Colonic mucosa (tissue), 4 donors: Measurements from ENCODE around the gene PACSIN2. TPM values are rescaled to one million over a fixed set of nuclear protein-coding genes. Genes with fewer than 3 reads are reported as not detected.

Experiments used
- DNase-seq: peaks from one replicate; pipeline ENCODE4 v3.0.0-alpha.2; 2020
- H3K27ac ChIP-seq: fragments of 200-600 bp; one replicate; pipeline ENCODE4 v1.8.0; 2021
- H3K27me3 ChIP-seq: fragments of 200-600 bp; one replicate; pipeline ENCODE4 v1.8.0; 2021
- H3K36me3 ChIP-seq: fragments of 200-600 bp; one replicate; pipeline ENCODE4 v1.8.0; 2021
- H3K4me1 ChIP-seq: fragments of 200-600 bp; one replicate; pipeline ENCODE4 v1.8.0; 2021; ENCODE audit warnings: mild to moderate bottlenecking
- H3K4me3 ChIP-seq: fragments of 200-600 bp; one replicate; pipeline ENCODE4 v1.8.0; 2021
- H3K9ac ChIP-seq, 2 donors: one replicate each; pipeline ENCODE4 v1.7.0; 2013; ENCODE audit warnings: control low read depth in 2 of 2, low read depth in 2 of 2, low read length in 2 of 2
- H3K9me3 ChIP-seq: fragments of 200-600 bp; one replicate; pipeline ENCODE4 v1.8.0; 2021
- intact Hi-C: fragments of 100-400 bp; cut with DNase I; formaldehyde crosslinking; loops from one replicate; pipeline ENCODE4 v1.14.1; 2022
- total RNA-seq, 2 donors: library from RNA; stranded (reverse); fragmentation: NEBNext Ultra II Directional in 1 of 2; extraction: Animal tissue kit (Norgen Biotek cat#: 25700) in 1 of 2; gene quantifications; one replicate each; pipeline ENCODE4 v1.2.1, GENCODE V29; 2021
- TF ChIP-seq, protein P1 (sequence below): fragments of 200-600 bp; IDR thresholded peaks from one replicate; pipeline ENCODE4 v1.8.0; 2022; ENCODE audit warnings: antibody characterized with exemption, mild to moderate bottlenecking
- donor health status: healthy.
- donor health status: DM: no; HTN: no; CAD: no.
- donor health status: DM: no; HTN: no; CAD: no.

PACSIN2 gene
- total RNA-seq, 2 donors from 2014 or later, result 143 to 160 TPM

DNA sequence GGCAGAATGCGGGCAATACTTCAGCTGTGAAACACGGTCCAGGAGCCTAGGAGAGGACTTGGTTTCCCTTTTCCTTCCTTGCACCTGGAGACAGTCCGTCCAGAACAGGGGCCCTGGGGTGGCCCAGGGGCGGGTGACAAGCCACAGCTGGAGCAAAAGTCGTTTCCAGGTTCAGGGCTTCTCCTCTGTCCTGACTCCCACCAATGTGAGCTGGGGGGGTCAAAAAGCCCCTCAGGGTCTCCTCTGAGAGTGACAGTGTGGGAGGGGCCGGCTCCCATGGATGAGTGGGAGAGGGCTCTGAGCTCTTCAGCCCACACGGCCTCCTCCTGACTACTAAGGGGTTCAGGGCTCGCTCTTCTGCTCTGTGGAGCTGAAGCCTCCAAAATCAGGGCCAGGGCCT is 137.8 kb downstream of the PACSIN2 start:
- no peak overlapping the region for H3K4me3 ChIP-seq
- no peaks in the 10 kb centered on the region for H3K4me1 ChIP-seq
- intact Hi-C loops, result no loop called here
- H3K36me3 ChIP-seq, result peaks cover 26% of the 10 kb centered on the region
- H3K9ac ChIP-seq, result no peak overlapping the region
- no peak overlapping the region for H3K27ac ChIP-seq
- H3K27me3 ChIP-seq, result no peaks in the 10 kb centered on the region
- no peaks in the 10 kb centered on the region for H3K9me3 ChIP-seq
- TF ChIP-seq, protein P1, sequence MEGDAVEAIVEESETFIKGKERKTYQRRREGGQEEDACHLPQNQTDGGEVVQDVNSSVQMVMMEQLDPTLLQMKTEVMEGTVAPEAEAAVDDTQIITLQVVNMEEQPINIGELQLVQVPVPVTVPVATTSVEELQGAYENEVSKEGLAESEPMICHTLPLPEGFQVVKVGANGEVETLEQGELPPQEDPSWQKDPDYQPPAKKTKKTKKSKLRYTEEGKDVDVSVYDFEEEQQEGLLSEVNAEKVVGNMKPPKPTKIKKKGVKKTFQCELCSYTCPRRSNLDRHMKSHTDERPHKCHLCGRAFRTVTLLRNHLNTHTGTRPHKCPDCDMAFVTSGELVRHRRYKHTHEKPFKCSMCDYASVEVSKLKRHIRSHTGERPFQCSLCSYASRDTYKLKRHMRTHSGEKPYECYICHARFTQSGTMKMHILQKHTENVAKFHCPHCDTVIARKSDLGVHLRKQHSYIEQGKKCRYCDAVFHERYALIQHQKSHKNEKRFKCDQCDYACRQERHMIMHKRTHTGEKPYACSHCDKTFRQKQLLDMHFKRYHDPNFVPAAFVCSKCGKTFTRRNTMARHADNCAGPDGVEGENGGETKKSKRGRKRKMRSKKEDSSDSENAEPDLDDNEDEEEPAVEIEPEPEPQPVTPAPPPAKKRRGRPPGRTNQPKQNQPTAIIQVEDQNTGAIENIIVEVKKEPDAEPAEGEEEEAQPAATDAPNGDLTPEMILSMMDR, result no peak
- no peak for DNase-seq

DNA sequence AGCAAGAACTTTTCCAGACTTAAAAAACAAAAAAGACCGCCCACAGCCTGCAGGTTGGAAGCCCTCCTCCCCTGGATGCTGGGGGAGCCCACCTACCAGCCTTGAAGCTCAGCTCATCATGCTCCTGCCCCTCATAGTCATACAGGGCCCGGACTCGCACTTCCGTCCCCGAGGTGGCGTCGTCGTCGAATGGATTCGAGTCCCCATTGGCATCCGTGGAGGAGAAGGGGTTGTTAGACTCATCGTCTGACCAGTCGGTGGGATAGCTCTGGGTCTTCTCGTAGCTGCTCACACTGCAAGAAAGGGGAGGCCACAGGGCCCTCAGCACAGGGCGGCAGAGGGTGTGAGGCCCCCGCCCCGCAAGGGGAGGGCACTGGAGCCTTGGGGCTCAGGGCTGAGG is 138.9 kb downstream of the PACSIN2 start:
- no peak overlapping the region for H3K4me3 ChIP-seq
- DNase-seq, result no peak
- intact Hi-C loops, result no loop called here

DNA sequence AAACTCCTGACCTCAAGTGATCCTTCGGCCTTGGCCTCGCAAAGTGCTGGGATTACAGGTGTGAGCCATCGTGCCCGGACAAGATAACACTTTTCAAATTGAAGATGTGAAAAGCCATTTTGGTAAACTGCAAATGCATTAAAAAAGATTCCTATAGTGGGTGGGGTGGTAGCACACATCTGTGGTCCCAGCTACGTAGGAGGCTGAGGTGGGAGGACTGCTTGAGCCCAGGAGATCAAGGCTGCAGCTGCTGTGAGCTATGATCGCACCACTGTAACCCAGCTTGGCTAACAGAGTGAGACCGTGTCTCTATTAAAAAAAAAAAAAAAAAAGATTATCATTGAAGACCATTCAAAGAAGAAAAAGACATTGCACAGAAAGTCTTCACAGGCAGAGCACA is 140.9 kb downstream of the PACSIN2 start:
- intact Hi-C loops, result no loop called here
- H3K4me3 ChIP-seq, result no peak overlapping the region
- H3K27me3 ChIP-seq, result no peaks in the 10 kb centered on the region
- no peaks in the 10 kb centered on the region for H3K9me3 ChIP-seq
- no peak overlapping the region for H3K27ac ChIP-seq
- DNase-seq, result no peak
- H3K36me3 ChIP-seq, result peaks cover 17% of the 10 kb centered on the region
- TF ChIP-seq, protein P1, result no peak
- no peak overlapping the region for H3K9ac ChIP-seq
- no peaks in the 10 kb centered on the region for H3K4me1 ChIP-seq

More for the DNA sequence above, 138.9 kb downstream of the PACSIN2 start:
- H3K9ac ChIP-seq, result no peak overlapping the region
- TF ChIP-seq, protein P1, result no peak
- H3K4me1 ChIP-seq, result no peaks in the 10 kb centered on the region
- no peak overlapping the region for H3K27ac ChIP-seq
- H3K27me3 ChIP-seq, result no peaks in the 10 kb centered on the region
- peaks cover 32% of the 10 kb centered on the region for H3K36me3 ChIP-seq
- H3K9me3 ChIP-seq, result no peaks in the 10 kb centered on the region

DNA sequence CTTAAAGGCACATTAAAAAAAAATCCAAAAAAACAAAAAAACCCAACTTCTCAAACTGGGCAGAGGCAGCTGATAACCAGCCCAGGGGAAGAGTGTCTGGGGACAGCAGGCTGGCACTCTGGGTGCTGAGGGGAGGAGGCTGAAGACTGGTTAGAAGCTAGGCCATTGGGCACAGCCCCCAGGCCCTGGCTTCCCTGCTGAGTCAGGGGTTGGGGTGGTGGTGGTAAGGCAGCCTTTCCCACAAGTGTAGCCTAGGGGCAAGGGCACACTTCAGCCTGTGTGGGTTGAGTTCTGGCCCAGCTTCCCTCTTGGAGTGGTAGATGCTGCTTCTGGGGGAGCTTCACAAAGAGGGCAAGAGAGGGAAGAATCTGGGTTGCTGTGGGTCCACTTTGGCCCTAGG is 141.6 kb downstream of the PACSIN2 start:
- Histone ChIP-seq H3K36me3 (peaks cover 17% of the 10 kb centered on the region), H3K9ac (no peak overlapping the region), H3K4me1 (no peaks in the 10 kb centered on the region), H3K27me3 (no peaks in the 10 kb centered on the region), H3K4me3 (no peak overlapping the region), H3K27ac (no peak overlapping the region), H3K9me3 (no peaks in the 10 kb centered on the region)
- intact Hi-C loops, result no loop called here
- no peak for DNase-seq
- TF ChIP-seq, protein P1, result no peak

DNA sequence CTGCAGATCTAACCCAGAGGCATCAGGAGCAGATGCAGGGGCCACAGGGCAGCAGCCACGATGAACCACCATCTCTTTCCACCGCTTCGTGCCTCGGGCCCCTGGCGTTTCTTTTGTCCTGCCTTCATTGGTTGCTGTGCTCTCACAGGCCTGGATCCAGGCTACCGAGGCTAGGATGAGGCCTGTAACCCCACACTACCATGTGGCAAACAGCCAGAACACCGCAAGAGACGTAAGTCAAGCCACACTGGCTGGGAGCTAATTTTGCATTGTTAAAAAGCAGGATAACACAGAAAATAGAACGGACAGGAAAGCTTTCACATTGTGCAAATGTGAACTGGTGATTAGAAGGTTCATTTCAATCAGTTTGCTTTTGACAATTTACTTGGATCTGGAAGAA is 142.1 kb downstream of the PACSIN2 start:
- no peak for DNase-seq

More for the DNA sequence above, 142.1 kb downstream of the PACSIN2 start:
- TF ChIP-seq, protein P1, result no peak
- Histone ChIP-seq H3K4me3 (no peak overlapping the region), H3K27me3 (no peaks in the 10 kb centered on the region), H3K9me3 (no peaks in the 10 kb centered on the region), H3K4me1 (no peaks in the 10 kb centered on the region), H3K9ac (no peak overlapping the region), H3K36me3 (peaks cover 13% of the 10 kb centered on the region), H3K27ac (no peak overlapping the region)
- intact Hi-C loops, result no loop called here
